Measurements from ENCODE around the gene LTBR.

The LTBR gene

GRCh38 chr12:6345319-6346091 is 38.5 kb upstream of the LTBR start:
- DNase-seq: no peak
- intact Hi-C loops (cut with DNase I): no loop called here

- intact Hi-C loops (cut with DNase I): no loop called here
- no peak for DNase-seq
Measured at GRCh38 chr12:6346235-6346832, 37.6 kb upstream of the LTBR start.

DNA sequence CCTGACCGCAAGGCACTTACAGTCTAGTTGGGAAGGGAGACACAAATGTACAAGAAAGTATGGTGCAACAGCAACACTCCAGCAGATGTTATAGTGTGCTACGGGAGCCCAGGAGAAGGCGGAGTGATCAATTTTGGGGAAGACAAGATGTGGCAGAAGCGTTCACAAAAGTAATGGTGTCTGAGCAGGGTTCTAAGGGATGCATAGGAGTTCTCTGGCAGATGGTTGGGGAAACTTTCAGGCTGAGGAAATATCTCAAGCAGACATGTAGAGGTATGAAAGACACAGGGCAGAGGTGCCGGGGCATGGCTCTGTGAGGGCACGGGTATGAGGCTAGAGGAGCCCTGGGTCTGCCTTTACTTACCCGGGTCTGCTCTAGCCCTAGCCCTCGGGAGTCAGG is 37.0 kb upstream of the LTBR start:
- intact Hi-C loops (cut with DNase I): no loop called here
- DNase-seq: no peak

DNA sequence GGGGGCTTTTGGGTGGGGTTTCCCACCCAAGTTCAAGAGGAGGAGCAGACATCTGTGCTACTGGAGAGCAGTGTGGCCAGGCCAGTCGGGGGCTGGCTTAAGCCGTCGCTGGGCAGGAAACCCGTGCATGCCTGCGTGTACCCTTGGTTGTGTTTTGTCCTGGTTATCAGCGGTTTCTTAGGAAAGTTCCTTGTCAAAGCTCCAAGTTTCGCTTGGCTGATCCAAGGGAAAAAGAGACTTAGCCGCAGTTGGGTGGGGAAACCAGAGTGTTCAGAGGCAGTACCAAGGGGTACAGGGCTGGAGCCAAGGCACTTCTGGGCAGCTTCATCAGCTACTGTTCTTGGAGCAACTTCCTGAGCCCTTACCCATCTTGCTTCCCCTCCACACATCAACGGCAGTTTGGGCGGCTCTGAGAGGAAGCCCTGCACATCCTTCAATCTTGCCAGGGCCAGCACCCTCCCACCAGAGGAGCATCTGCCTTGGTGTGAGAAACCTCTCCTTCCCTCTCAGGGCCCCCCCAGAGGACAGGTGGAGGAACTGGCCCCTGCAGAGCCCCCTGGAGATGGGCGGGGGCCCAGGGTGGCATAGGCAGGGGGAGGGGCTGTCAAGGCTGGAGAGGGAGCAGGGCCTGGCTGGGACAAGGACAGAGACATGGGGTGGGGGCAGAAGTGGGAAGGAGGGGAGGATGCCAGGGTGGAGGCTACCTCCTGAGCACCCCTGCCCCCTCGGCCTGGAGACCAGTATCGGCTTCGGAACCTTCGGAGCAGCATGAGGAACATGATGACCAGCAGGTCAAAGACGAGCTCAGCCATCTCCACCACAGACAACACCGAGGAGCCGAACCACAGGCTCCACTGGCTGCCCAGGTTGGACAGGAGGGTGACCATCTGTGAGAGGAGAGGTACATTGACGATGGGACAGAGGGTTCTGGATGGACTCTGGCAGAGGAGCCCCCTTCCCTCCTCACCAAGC is 36.3 kb upstream of the LTBR start:
- intact Hi-C loops (cut with DNase I): no loop called here
- DNase-seq: peak in 1 of 42 donors; percentile 18

- DNase-seq: no peak
Measured at GRCh38 chr12:6351622-6352021, 32.3 kb upstream of the LTBR start.

GRCh38 chr12:6352193-6353173 is 31.5 kb upstream of the LTBR start:
- intact Hi-C loops (cut with DNase I): no loop called here
- no peak for DNase-seq

More at GRCh38 chr12:6351622-6352021, 32.3 kb upstream of the LTBR start:
- intact Hi-C loops (cut with DNase I): no loop called here

DNA sequence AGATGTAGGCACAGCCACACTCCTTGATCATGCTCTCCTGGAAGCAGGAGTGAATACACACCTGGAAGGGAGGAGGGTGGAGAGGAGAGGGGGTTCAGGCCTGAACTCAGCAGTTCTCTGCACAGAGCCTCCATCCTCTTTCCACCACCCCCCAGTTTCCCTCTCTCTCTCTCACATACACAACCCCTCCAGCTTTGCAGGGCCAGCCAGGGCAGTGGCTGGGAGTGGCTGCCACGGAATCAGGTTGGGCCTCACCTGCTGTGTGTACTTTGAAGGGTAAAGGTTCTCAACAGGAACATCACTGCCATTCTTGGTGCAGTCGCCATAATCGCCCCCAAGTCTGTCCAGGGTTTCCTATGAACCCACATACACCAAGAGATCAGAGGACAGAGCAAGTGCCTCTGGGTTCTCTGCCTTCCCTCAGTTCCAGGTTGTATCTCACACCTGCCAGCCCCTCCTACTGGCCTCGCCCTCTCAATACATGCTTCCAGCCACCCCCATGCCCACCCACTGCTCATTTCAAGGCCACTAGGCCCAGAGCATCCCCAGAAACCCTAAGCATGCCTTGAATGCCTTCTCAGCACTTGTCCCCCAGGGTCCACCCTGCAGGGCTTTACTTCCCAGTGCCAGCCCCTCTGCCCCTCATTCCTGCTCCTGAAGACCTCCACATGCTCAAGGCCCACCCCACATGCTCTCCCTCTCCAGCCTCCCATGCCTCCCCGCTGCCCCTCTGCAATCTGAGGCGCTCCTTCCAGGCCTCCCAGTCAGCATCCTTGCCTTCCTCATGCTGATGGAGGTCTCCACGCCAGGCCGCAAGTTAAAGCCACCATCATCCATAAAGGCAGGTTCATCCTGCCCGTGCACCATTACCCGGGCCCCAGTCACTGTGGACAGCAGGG is 29.2 kb upstream of the LTBR start:
- intact Hi-C loops (cut with DNase I): no loop called here
- no peak for DNase-seq

DNA sequence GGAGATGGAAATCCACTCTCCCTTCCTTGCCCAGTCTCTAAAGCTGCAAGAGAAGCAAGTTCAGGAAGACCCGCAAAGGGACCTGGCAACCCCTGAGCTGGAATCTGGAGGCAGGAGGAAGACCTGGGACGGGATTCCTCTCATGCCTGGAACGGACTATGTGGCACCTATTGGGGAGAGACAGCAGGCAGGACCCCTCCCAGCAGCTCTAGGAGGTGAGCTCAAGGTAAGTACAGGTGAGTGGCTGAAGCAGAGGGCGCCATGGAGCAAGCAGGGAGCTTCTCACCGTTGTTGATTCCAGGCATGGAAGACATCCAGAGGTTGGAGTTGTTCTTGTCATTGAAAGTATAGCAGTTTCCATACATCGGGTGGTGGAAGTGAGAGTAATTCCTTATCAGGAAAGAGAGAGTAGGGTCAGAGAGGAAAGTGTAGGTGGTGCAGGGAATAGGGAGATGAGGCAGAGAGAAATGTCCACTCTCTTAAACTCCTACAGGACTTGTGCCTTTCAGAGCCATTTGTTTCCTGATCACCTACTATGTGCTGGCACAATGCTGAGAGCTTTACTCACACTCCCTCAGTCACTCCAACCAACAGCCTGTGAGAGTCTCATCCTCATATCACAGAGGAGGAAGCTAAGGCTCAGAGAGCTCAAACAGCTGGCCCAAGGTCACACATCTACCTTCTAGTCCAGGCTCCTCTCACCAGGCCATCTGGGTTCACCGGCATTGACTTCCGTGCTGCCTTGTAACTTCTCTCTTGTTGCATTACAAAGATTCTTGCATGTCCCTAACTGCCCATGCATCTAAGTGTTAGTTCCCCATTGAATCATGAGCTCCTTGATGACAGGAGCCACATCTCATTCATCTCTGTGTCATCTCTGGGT is 28.2 kb upstream of the LTBR start:
- no peak for DNase-seq
- intact Hi-C loops (cut with DNase I): no loop called here

GRCh38 chr12:6356374-6356820 is 27.6 kb upstream of the LTBR start:
- intact Hi-C loops (cut with DNase I): no loop called here
- no peak for DNase-seq

DNA sequence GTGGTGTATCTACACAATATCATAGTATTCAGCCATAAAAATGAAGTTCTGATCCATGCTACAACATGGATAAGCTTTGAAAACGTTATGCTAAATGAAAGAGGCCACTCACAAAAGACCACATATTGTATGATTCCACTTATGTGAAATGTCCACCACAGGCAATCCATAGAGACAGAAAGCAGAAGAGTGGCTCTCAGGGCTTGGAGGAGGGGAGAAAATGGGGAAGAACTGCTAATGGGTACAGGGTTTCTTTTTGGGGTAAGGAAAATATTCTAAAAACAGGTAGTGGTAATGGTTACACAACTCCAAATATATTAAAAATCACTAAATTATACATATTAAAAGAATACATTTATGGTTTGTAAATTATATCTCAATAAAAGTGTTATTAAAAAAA is 25.1 kb upstream of the LTBR start:
- intact Hi-C loops (cut with DNase I): no loop called here
- DNase-seq: no peak

DNA sequence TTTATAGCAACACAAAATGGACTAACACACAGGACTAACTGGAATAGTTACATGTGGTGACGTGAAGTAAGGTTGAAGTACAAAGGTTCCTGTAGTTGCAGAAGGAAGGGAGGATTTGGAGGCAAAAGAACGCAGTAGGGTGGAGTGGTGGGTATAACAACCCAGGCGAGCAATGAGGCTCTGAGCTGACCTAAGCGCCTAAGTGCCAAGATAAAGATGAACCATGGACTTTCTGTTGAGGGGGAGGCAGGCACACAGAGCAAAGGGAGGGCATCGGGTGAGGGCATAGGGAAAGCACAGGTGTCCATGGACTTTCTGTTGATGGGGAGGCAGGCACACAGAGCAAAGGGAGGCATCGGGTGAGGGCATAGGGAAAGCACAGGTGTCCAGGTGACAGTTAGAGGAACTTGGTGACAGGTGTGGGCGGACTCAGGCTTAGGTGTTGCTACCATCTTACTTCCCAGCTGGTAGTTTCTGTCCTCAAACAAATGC is 23.8 kb upstream of the LTBR start:
- no peak for DNase-seq
- intact Hi-C loops (cut with DNase I): no loop called here

DNA sequence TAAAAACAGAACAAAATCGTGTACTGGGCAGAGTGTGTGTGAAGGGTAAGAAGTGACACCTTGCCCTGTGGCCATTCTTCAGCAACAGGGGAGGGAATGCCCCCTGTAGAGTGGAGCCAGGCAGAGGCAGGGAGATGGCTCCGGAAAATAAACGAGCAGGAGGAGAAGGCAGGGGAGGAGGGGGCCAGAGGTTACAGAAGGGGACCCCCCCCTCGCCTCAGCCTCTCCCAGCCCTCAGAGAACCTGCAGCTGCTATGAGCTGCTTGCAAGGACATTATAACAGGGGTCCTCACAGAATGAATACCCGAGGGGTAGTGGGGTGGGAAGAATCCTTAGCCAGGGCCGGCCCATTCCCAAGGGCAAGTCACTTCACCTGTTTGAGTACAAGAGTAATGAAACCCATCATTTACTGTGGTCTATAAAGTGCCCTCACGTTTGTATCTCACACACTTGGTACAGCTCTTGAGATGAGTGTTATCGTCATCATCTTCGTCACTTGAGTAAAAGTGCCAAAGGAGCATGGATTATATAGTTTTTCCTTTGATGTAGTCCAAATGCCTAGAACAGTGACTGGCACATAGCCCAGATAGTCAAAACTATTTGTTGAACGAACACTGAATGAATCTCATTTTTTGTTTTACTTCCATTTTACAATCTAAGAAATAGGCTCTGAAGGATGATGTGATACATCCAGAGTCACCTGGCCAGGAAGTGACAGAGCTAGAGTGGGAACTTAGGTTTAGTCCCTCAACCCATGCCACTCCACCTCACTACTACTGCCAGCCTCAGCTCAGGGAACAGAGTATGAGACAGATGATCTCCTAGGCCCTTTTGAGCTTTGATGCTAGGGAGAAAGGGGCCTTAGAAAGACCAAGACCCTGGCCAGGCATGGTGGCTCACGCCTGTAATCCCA is 23.1 kb upstream of the LTBR start:
- DNase-seq: no peak
- intact Hi-C loops (cut with DNase I): no loop called here

- intact Hi-C loops (cut with DNase I): no loop called here
- no peak for DNase-seq
Measured at GRCh38 chr12:6361834-6362233, 22.1 kb upstream of the LTBR start.

DNA sequence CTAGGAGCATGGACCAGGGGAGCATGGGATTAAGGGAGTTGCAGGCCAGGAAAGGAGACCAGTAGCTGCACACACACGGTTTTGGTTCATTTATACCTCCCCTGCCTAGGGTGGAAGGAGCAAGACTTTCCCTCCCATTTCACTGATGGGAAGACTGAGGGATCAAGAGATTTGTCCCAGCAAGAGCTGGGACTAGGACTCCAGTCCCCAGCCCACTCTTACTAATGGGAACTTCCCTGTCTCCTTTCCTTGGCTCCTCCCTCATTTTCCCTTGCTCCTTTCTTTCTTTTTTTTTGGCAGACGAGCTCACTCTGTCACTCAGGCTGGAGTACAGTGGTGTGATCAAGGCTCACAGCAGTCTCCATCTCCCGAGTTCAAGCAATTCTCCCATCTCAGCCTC is 21.6 kb upstream of the LTBR start:
- intact Hi-C loops (cut with DNase I): no loop called here
- DNase-seq: no peak

GRCh38 chr12:6363010-6363329 is 21.0 kb upstream of the LTBR start:
- intact Hi-C loops (cut with DNase I): no loop called here
- DNase-seq: no peak

All from head of caudate nucleus (tissue), 42 donors.